Measurements from ENCODE around the gene LLGL2.

GRCh38 chr17:75550139-75550465 is 24.6 kb downstream of the LLGL2 start:
- TF ChIP-seq CTCF (IDR thresholded peaks at IDR 0.05) (no peak), POLR2A (IDR thresholded peaks at IDR 0.05; ENCODE audit: low read depth) (no peak)
